ENCODE results near the gene HP1BP3.

HP1BP3 gene

GRCh38 chr1:20710469-20711284 lies 76.4 kb downstream of the HP1BP3 start:
- no peak overlapping the region for H3K4me3 ChIP-seq (ENCODE audit: low read depth, low read length)
- no peak for TF ChIP-seq CTCF (IDR thresholded peaks at IDR 0.05; ENCODE audit: borderline replicate concordance, insufficient read depth, low read depth, low read length)

GRCh38 chr1:20709868-20710267 lies 77.2 kb downstream of the HP1BP3 start:
- no peak overlapping the region for H3K4me3 ChIP-seq (ENCODE audit: low read depth, low read length)
- no peak for TF ChIP-seq CTCF (IDR thresholded peaks at IDR 0.05; ENCODE audit: borderline replicate concordance, insufficient read depth, low read depth, low read length)

- TF ChIP-seq CTCF (IDR thresholded peaks at IDR 0.05; ENCODE audit: borderline replicate concordance, insufficient read depth, low read depth, low read length) = no peak
- no peak overlapping the region for H3K4me3 ChIP-seq (ENCODE audit: low read depth, low read length)
Observed at GRCh38 chr1:20708891-20709290, 78.2 kb downstream of the HP1BP3 start.

GRCh38 chr1:20708057-20708456 lies 79.0 kb downstream of the HP1BP3 start:
- no peak for TF ChIP-seq CTCF (IDR thresholded peaks at IDR 0.05; ENCODE audit: borderline replicate concordance, insufficient read depth, low read depth, low read length)
- H3K4me3 ChIP-seq (ENCODE audit: low read depth, low read length) = no peak overlapping the region

- no peak for TF ChIP-seq CTCF (IDR thresholded peaks at IDR 0.05; ENCODE audit: borderline replicate concordance, insufficient read depth, low read depth, low read length)
Observed at GRCh38 chr1:20706841-20707240, 80.3 kb downstream of the HP1BP3 start.

GRCh38 chr1:20705203-20705755 lies 81.8 kb downstream of the HP1BP3 start:
- H3K4me3 ChIP-seq (ENCODE audit: low read depth, low read length) = no peak overlapping the region
- TF ChIP-seq CTCF (IDR thresholded peaks at IDR 0.05; ENCODE audit: borderline replicate concordance, insufficient read depth, low read depth, low read length) = no peak

More at GRCh38 chr1:20706841-20707240, 80.3 kb downstream of the HP1BP3 start:
- H3K4me3 ChIP-seq (ENCODE audit: low read depth, low read length) = no peak overlapping the region

Data from GM12875 (cell line).